SU-DHL-6 (cell line): Measurements from ENCODE around the gene TRAK1.

ENCODE experiments used
- H2AFZ ChIP-seq: fragments of 200-600 bp; sonication (generic); 2 replicates; pipeline ENCODE4 v1.6.1; 2014; ENCODE audit warnings: low read depth, mild to moderate bottlenecking, moderate library complexity, mixed read lengths, antibody characterized with exemption, low read length; ENCODE audit not compliant: severe bottlenecking
- H3F3A ChIP-seq: fragments of 200-600 bp; shearing (Covaris generic); 2 replicates; pipeline ENCODE4 v1.6.0; 2016; ENCODE audit warnings: antibody characterized with exemption, mild to moderate bottlenecking; ENCODE audit not compliant: insufficient read depth
- H3K27ac ChIP-seq: fragments of 200-600 bp; sonication (generic); 2 replicates; pipeline ENCODE4 v1.5.1; 2016; ENCODE audit warnings: low read depth, mild to moderate bottlenecking, low read length, moderate library complexity, mixed read lengths
- H3K27me3 ChIP-seq: fragments of 200-600 bp; sonication (generic), shearing (Covaris generic); 2 replicates; pipeline ENCODE4 v1.6.0; 2014; ENCODE audit warnings: mild to moderate bottlenecking, low read length
- H3K36me3 ChIP-seq: fragments of 200-600 bp; sonication (generic); 2 replicates; pipeline ENCODE4 v1.6.1; 2014; ENCODE audit warnings: mild to moderate bottlenecking, low read length, mixed read lengths
- H3K4me2 ChIP-seq: fragments of 300-600, 200-600 bp; shearing (Covaris generic), sonication (generic); 2 replicates; pipeline ENCODE4 v1.6.0; 2014; ENCODE audit warnings: low read length, low read depth, mild to moderate bottlenecking; ENCODE audit not compliant: poor library complexity, severe bottlenecking
- H3K4me3 ChIP-seq: fragments of 200-600 bp; sonication (generic); 2 replicates; pipeline ENCODE4 v1.5.1; 2014; ENCODE audit warnings: antibody characterized with exemption, low read length, mild to moderate bottlenecking, mixed read lengths; ENCODE audit not compliant: insufficient read depth, poor library complexity, severe bottlenecking
- H3K79me2 ChIP-seq: fragments of 200-600 bp; sonication (generic); 2 replicates; pipeline ENCODE4 v1.6.1; 2014; ENCODE audit warnings: mild to moderate bottlenecking, low read length, moderate library complexity; ENCODE audit not compliant: insufficient read depth
- H3K9ac ChIP-seq: fragments of 200-600 bp; sonication (generic); 2 replicates; pipeline ENCODE4 v1.7.0; 2014; ENCODE audit warnings: mild to moderate bottlenecking, low read length
- H3K9me2 ChIP-seq: fragments of 200-600 bp; sonication (generic); replicated peaks from 2 replicates; pipeline ENCODE4 v1.6.1; 2014; ENCODE audit warnings: low read length; ENCODE audit not compliant: insufficient read depth
- H3K9me3 ChIP-seq: fragments of 200-600 bp; sonication (generic); 2 replicates; pipeline ENCODE4 v1.6.1; 2014; ENCODE audit warnings: low read length, mixed read lengths; ENCODE audit not compliant: insufficient read depth
- H4K20me1 ChIP-seq: fragments of 200-600 bp; sonication (generic); 2 replicates; pipeline ENCODE4 v1.6.1; 2014; ENCODE audit warnings: low read depth, mild to moderate bottlenecking, antibody characterized with exemption, low read length, moderate library complexity, mixed read lengths
- EZH2phosphoT487 ChIP-seq: fragments of 200-600 bp; sonication (generic), shearing (Covaris generic); conservative IDR thresholded peaks from 2 replicates; pipeline ENCODE4 v1.6.1; 2018; ENCODE audit warnings: mild to moderate bottlenecking, antibody characterized with exemption, low read length, moderate library complexity, mixed read lengths
- TF ChIP-seq, protein P1 (sequence below): fragments of 200-600 bp; sonication (generic); IDR thresholded peaks from one replicate; pipeline ENCODE4 v1.5.1; 2017; ENCODE audit warnings: antibody characterized with exemption, mild to moderate bottlenecking, low read length, moderate library complexity; ENCODE audit not compliant: insufficient read depth, poor library complexity, severe bottlenecking

TRAK1 gene

GRCh38 chr3:42198709-42199108 lies 107.6 kb downstream of the TRAK1 start:
- no peaks in the 10 kb centered on the region for H3K9me3 ChIP-seq
- no peak overlapping the region for H3K9ac ChIP-seq
- no peaks in the 10 kb centered on the region for H3K79me2 ChIP-seq
- TF ChIP-seq EZH2phosphoT487 = no peak
- TF ChIP-seq, protein P1, sequence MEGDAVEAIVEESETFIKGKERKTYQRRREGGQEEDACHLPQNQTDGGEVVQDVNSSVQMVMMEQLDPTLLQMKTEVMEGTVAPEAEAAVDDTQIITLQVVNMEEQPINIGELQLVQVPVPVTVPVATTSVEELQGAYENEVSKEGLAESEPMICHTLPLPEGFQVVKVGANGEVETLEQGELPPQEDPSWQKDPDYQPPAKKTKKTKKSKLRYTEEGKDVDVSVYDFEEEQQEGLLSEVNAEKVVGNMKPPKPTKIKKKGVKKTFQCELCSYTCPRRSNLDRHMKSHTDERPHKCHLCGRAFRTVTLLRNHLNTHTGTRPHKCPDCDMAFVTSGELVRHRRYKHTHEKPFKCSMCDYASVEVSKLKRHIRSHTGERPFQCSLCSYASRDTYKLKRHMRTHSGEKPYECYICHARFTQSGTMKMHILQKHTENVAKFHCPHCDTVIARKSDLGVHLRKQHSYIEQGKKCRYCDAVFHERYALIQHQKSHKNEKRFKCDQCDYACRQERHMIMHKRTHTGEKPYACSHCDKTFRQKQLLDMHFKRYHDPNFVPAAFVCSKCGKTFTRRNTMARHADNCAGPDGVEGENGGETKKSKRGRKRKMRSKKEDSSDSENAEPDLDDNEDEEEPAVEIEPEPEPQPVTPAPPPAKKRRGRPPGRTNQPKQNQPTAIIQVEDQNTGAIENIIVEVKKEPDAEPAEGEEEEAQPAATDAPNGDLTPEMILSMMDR = no peak
- no peaks in the 10 kb centered on the region for H3K9me2 ChIP-seq
- H3K27me3 ChIP-seq = no peaks in the 10 kb centered on the region
- no peak overlapping the region for H3K4me3 ChIP-seq
- peaks cover 26% of the 10 kb centered on the region for H3K36me3 ChIP-seq
- 0 out of 2 replicates have a peak, but pooled peaks cover 5% of the 10 kb centered on the region for H3F3A ChIP-seq
- no peaks in the 10 kb centered on the region for H4K20me1 ChIP-seq
- no peak overlapping the region for H3K27ac ChIP-seq
- H3K4me2 ChIP-seq = no peak overlapping the region
- no peak overlapping the region for H2AFZ ChIP-seq

DNA sequence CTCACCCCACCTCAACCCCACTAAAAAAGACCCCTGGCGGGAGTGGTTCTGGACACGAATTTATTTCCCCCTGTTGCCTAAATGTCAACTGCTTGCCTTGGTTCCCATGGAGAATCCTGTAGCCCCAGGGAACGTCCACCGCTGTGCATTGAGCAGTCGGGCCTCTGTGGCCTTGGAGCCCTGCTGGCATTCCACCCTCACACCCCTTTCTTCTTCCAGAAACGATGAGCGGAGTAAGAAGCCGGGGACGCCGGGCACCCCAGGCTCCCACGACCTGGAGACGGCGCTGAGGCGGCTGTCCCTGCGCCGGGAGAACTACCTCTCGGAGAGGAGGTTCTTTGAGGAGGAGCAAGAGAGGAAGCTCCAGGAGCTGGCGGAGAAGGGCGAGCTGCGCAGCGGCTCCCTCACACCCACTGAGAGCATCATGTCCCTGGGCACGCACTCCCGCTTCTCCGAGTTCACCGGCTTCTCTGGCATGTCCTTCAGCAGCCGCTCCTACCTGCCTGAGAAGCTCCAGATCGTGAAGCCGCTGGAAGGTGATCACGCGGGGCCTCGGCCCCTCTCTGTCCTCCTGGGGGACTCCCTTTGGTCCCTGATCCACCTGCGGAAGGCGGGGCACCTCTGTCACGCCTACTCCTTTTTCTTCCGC lies 111.2 kb downstream of the TRAK1 start:
- H3K79me2 ChIP-seq = no peaks in the 10 kb centered on the region
- H3K27me3 ChIP-seq = no peaks in the 10 kb centered on the region
- H3K36me3 ChIP-seq = peaks cover 24% of the 10 kb centered on the region
- H4K20me1 ChIP-seq = no peaks in the 10 kb centered on the region
- no peaks in the 10 kb centered on the region for H3K9me3 ChIP-seq
- H3K4me3 ChIP-seq = no peak overlapping the region
- no peaks in the 10 kb centered on the region for H3K9me2 ChIP-seq
- TF ChIP-seq EZH2phosphoT487 = no peak
- TF ChIP-seq, protein P1 = no peak
- no peak overlapping the region for H3K4me2 ChIP-seq
- 0 out of 2 replicates have a peak, but pooled peaks cover 4% of the 10 kb centered on the region for H3F3A ChIP-seq
- H3K9ac ChIP-seq = no peak overlapping the region
- no peak overlapping the region for H3K27ac ChIP-seq
- H2AFZ ChIP-seq = no peak overlapping the region

- Histone ChIP-seq H3K4me3 (no peak overlapping the region), H3K4me2 (no peak overlapping the region), H3K79me2 (no peaks in the 10 kb centered on the region), H3K27ac (no peak overlapping the region), H3K9me2 (no peaks in the 10 kb centered on the region), H3K36me3 (peaks cover 15% of the 10 kb centered on the region), H3F3A (0 out of 2 replicates have a peak, but pooled peaks cover 4% of the 10 kb centered on the region), H3K9me3 (no peaks in the 10 kb centered on the region), H4K20me1 (no peaks in the 10 kb centered on the region), H2AFZ (no peak overlapping the region), H3K9ac (no peak overlapping the region), H3K27me3 (no peaks in the 10 kb centered on the region)
- TF ChIP-seq EZH2phosphoT487 = no peak
- TF ChIP-seq, protein P1 = no peak
These were observed 113.9 kb downstream of the TRAK1 start for GRCh38 chr3:42204867-42205599.
